HepG2 (cell line): Measurements from ENCODE around the gene CDK6. TPM values are rescaled to one million over a fixed set of nuclear protein-coding genes. Genes with fewer than 3 reads are reported as not detected.

Source experiments
- CHD4 ChIP-seq: fragments of 200-600 bp; sonication (generic); IDR thresholded peaks from 2 replicates; pipeline ENCODE4 v1.7.0; 2017; ENCODE audit warnings: mild to moderate bottlenecking, low read length, borderline replicate concordance
- KLF13 ChIP-seq: sonication (generic); formaldehyde crosslinking; IDR thresholded peaks from 2 replicates; pipeline ENCODE4 v1.4.0; 2020; ENCODE audit warnings: mild to moderate bottlenecking, missing genetic modification reagents
- NFE2L2 ChIP-seq: fragments of 150-350 bp; IDR thresholded peaks from 2 replicates; pipeline ENCODE4 v1.6.1; 2014; ENCODE audit warnings: low read length
- NFKBIZ ChIP-seq: IDR thresholded peaks from 2 replicates; pipeline ENCODE4 v1.6.1; 2018; ENCODE audit warnings: missing genetic modification reagents, missing compliant biosample characterization
- RARG ChIP-seq: sonication (generic); formaldehyde crosslinking; IDR thresholded peaks from 2 replicates; pipeline ENCODE4 v1.4.0; 2020; ENCODE audit warnings: low read depth, mild to moderate bottlenecking, missing genetic modification reagents
- RFXAP ChIP-seq: sonication (generic); formaldehyde crosslinking; IDR thresholded peaks from 2 replicates; pipeline ENCODE4 v1.4.0; 2020; ENCODE audit warnings: missing genetic modification reagents, borderline replicate concordance
- TBP ChIP-seq: sonication (generic); formaldehyde crosslinking; IDR thresholded peaks from 2 replicates; pipeline ENCODE4 v1.5.0; 2020; ENCODE audit warnings: missing genetic modification reagents
- TBX2 ChIP-seq: sonication (generic); formaldehyde crosslinking; IDR thresholded peaks from 2 replicates; pipeline ENCODE4 v1.5.0; 2020; ENCODE audit warnings: missing genetic modification reagents, mild to moderate bottlenecking, borderline replicate concordance
- TMF1 ChIP-seq: sonication (generic); formaldehyde crosslinking; IDR thresholded peaks from 2 replicates; pipeline ENCODE4 v1.8.1; 2022; ENCODE audit warnings: low read depth, missing genetic modification reagents
- ZNF678 ChIP-seq: sonication (generic); formaldehyde crosslinking; IDR thresholded peaks from 2 replicates; pipeline ENCODE4 v1.4.0; 2020; ENCODE audit warnings: mild to moderate bottlenecking, missing genetic modification reagents
- ZNF761 ChIP-seq: sonication (generic); formaldehyde crosslinking; conservative IDR thresholded peaks from 2 replicates; pipeline ENCODE4 v1.4.0; 2020; ENCODE audit warnings: mild to moderate bottlenecking, missing genetic modification reagents
- polyA plus RNA-seq, 8 experiments: library from polyadenylated mRNA; depleted of rRNA in 3 of 8; stranded (reverse) in 7 of 8; unstranded in 1 of 8; fragments of >200 nt; fragmentation: Illumina TruSeq in 4 of 8; extraction: Trizol in 4 of 8; gene quantifications; 2 replicates each; pipeline versions ENCODE4 v1.2.1 to v1.2.3, GENCODE V29; 2011 to 2016; ENCODE audit warnings: low read depth in 4 of 8, missing spikeins in 1 of 8, mixed read lengths in 1 of 8; ENCODE audit not compliant: insufficient read depth in 1 of 8
- total RNA-seq, 5 experiments: library from RNA; depleted of rRNA; stranded (reverse); fragments of >200 nt; fragmentation: Illumina TruSeq; extraction: Trizol; gene quantifications; 2 replicates each; pipeline ENCODE4 v1.2.3, GENCODE V29; 2016; ENCODE audit warnings: low read depth in 1 of 5
- TF ChIP-seq, protein P1 (sequence below): sonication (generic); formaldehyde crosslinking; IDR thresholded peaks from one replicate; pipeline ENCODE4 v1.5.1; 2020; ENCODE audit warnings: mild to moderate bottlenecking, missing genetic modification reagents; ENCODE audit errors: not compliant biosample characterization
- TF ChIP-seq, protein P2 (sequence below): sonication (generic); formaldehyde crosslinking; IDR thresholded peaks from 2 replicates; pipeline ENCODE4 v1.8.0; 2022; ENCODE audit warnings: missing genetic modification reagents, low read depth, mild to moderate bottlenecking, borderline replicate concordance
- TF ChIP-seq, protein P3 (sequence below): sonication (generic); formaldehyde crosslinking; conservative IDR thresholded peaks from 2 replicates; pipeline ENCODE4 v1.8.0; 2022; ENCODE audit warnings: mild to moderate bottlenecking, moderate library complexity, missing genetic modification reagents
- TF ChIP-seq, protein P4 (sequence below): IDR thresholded peaks from 2 replicates; pipeline ENCODE4 v1.6.1; 2012; ENCODE audit warnings: inconsistent platforms
- TF ChIP-seq, protein P5 (sequence below): sonication (generic); formaldehyde crosslinking; IDR thresholded peaks from 2 replicates; pipeline ENCODE4 v1.4.0; 2020; ENCODE audit warnings: missing genetic modification reagents

The CDK6 gene
- total and polyA plus RNA-seq, 2 of the 13 experiments (the other 11 are each of a cell fraction or from before 2014, with no cell fraction given) = 34.6 to 90.8 TPM

DNA sequence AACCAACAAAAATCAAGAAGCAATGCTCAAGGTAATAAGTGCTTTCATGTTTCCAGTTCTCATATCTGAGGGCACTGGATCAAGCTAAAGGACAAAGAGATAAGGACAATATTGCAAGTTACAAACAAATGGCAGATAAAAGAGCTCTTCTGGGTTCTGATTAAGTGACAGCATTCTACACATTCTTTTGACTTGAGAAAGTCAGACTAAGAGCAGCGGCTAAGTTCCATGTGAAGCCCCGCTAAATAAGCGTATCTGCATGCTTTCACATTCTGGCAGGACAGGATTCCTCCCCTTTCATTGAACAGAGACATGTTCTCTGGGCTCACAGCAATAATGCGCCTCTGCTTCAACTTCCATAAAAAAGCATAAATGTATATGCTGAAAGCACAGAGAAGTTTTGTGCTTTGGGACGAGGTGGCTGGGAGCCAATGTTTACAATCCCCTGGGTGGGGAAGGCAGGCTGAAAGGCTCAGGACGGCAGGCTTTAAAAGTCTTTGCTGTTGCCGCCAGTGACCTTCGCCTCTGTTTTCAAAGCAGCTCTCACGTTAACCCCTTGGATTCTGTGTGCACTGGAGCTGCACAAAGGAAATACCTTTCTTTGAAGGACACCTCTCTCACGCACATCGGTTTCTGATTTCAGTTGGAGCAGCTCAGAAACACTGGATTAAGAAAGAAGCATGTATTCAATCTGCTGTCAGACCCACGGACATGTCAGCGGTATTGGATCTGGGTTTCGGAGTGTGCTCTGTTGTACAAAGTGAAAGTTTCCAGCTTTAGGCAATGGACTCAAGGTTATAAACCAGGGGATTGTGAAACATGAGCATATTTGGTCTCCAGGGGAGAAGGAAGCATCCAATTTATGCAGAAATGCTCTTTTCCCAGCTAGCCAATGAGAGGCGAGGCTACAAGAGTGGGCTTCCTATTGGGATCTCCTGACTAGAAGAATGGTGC, 140.8 kb downstream of the CDK6 start (continued):
- no peak for TF ChIP-seq ZNF761 (CRISPR knock-in tag)
- TF ChIP-seq, protein P1, sequence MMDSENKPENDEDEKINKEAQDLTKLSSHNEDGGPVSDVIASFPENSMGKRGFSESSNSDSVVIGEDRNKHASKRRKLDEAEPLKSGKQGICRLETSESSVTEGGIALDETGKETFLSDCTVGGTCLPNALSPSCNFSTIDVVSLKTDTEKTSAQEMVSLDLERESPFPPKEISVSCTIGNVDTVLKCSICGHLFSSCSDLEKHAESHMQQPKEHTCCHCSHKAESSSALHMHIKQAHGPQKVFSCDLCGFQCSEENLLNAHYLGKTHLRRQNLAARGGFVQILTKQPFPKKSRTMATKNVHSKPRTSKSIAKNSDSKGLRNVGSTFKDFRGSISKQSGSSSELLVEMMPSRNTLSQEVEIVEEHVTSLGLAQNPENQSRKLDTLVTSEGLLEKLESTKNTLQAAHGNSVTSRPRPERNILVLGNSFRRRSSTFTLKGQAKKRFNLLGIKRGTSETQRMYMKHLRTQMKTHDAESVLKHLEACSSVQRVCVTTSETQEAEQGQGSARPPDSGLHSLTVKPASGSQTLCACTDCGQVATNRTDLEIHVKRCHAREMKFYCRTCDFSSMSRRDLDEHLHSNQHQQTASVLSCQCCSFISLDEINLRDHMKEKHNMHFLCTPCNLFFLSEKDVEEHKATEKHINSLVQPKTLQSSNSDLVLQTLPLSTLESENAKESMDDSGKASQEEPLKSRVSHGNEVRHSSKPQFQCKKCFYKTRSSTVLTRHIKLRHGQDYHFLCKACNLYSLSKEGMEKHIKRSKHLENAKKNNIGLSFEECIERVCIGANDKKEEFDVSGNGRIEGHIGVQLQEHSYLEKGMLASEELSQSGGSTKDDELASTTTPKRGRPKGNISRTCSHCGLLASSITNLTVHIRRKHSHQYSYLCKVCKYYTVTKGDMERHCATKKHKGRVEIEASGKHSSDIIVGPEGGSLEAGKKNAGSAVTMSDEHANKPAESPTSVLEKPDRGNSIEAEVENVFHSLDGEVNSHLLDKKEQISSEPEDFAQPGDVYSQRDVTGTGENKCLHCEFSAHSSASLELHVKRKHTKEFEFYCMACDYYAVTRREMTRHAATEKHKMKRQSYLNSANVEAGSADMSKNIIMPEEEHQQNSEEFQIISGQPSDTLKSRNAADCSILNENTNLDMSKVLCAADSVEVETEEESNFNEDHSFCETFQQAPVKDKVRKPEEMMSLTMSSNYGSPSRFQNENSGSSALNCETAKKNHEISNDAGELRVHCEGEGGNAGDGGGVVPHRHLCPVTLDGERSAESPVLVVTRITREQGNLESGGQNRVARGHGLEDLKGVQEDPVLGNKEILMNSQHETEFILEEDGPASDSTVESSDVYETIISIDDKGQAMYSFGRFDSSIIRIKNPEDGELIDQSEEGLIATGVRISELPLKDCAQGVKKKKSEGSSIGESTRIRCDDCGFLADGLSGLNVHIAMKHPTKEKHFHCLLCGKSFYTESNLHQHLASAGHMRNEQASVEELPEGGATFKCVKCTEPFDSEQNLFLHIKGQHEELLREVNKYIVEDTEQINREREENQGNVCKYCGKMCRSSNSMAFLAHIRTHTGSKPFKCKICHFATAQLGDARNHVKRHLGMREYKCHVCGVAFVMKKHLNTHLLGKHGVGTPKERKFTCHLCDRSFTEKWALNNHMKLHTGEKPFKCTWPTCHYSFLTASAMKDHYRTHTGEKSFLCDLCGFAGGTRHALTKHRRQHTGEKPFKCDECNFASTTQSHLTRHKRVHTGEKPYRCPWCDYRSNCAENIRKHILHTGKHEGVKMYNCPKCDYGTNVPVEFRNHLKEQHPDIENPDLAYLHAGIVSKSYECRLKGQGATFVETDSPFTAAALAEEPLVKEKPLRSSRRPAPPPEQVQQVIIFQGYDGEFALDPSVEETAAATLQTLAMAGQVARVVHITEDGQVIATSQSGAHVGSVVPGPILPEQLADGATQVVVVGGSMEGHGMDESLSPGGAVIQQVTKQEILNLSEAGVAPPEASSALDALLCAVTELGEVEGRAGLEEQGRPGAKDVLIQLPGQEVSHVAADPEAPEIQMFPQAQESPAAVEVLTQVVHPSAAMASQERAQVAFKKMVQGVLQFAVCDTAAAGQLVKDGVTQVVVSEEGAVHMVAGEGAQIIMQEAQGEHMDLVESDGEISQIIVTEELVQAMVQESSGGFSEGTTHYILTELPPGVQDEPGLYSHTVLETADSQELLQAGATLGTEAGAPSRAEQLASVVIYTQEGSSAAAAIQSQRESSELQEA (CRISPR knock-in tag) = no peak
- TF ChIP-seq, protein P2, sequence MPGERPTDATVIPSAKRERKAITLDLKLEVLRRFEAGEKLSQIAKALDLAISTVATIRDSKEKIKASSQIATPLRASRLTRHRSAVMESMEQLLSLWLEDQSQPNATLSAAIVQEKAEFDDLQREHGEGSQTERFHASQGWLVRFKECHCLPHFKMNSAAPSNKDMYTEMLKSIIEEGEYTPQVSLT = no peak
- TF ChIP-seq, protein P3, sequence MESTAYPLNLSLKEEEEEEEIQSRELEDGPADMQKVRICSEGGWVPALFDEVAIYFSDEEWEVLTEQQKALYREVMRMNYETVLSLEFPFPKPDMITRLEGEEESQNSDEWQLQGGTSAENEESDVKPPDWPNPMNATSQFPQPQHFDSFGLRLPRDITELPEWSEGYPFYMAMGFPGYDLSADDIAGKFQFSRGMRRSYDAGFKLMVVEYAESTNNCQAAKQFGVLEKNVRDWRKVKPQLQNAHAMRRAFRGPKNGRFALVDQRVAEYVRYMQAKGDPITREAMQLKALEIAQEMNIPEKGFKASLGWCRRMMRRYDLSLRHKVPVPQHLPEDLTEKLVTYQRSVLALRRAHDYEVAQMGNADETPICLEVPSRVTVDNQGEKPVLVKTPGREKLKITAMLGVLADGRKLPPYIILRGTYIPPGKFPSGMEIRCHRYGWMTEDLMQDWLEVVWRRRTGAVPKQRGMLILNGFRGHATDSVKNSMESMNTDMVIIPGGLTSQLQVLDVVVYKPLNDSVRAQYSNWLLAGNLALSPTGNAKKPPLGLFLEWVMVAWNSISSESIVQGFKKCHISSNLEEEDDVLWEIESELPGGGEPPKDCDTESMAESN (CRISPR knock-in tag) = peak; percentile 76; the same call in 1 of the 2 replicates
- TF ChIP-seq, protein P4, sequence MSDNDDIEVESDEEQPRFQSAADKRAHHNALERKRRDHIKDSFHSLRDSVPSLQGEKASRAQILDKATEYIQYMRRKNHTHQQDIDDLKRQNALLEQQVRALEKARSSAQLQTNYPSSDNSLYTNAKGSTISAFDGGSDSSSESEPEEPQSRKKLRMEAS = peak; percentile 48
- TF ChIP-seq RARG (CRISPR knock-in tag) = no peak
- TF ChIP-seq NFKBIZ = peak; percentile 94; the same call in 1 of the 2 replicates
- no peak for TF ChIP-seq ZNF678 (CRISPR knock-in tag)
- no peak for TF ChIP-seq NFE2L2
- TF ChIP-seq, protein P5, sequence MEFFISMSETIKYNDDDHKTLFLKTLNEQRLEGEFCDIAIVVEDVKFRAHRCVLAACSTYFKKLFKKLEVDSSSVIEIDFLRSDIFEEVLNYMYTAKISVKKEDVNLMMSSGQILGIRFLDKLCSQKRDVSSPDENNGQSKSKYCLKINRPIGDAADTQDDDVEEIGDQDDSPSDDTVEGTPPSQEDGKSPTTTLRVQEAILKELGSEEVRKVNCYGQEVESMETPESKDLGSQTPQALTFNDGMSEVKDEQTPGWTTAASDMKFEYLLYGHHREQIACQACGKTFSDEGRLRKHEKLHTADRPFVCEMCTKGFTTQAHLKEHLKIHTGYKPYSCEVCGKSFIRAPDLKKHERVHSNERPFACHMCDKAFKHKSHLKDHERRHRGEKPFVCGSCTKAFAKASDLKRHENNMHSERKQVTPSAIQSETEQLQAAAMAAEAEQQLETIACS (CRISPR knock-in tag) = no peak
- peak; percentile 97 for TF ChIP-seq TBX2 (CRISPR knock-in tag)
- peak; percentile 91 for TF ChIP-seq RFXAP (CRISPR knock-in tag)
- no peak for TF ChIP-seq CHD4
- no peak for TF ChIP-seq TBP
- no peak for TF ChIP-seq KLF13 (CRISPR knock-in tag)
- no peak for TF ChIP-seq TMF1
